Heart left ventricle (tissue), 13 donors: ENCODE results near the gene SLC44A1.

Experiments
- CTCF ChIP-seq, 12 donors: fragments of 200-600 bp; sonication (generic) in 4 of 12; IDR thresholded peaks; one replicate each; pipeline versions ENCODE4 v1.5.0 to v1.8.0; 2018 to 2022; ENCODE audit warnings: antibody characterized with exemption in 12 of 12, mild to moderate bottlenecking in 5 of 12
- POLR2A ChIP-seq, 2 donors: fragments of 450-650 bp; IDR thresholded peaks; one replicate each; pipeline ENCODE4 v1.6.1; 2017; ENCODE audit warnings: antibody characterized with exemption in 2 of 2, mild to moderate bottlenecking in 2 of 2, moderate library complexity in 2 of 2
- donor health status: ischemic (EF 13 %, LVEDD 7.1; RV severe dilation, severe dysfunction).
- donor health status: DM: no; HTN: yes; CAD: no.
- donor health status: DM: no; HTN: no; CAD: no.
- donor health status: ischemic (EF 25% LVEDD 6.9; RV normal size, moderate dysfunction).
- donor health status: ischemic (EF 25% LVEDD 5.7; RV mildly dilated, moderate dysfunction).
- donor health status: ischemic (EF 35%, LVEDD 5.7; RV mildly dilated, moderate dysfunction).
- donor health status: nonischemic (EF 11% LVEDD 7.7; RV severe dilation, severe dysfunction).
- donor health status: DM: yes; HTN: yes; CAD: no.
- donor health status: PGD.
- donor health status: ischemic (EF 29% LVEDD 5.4; RV normal size, mild dysfunction).
- donor health status: nonischemic (EF 23%, LVEDD 6.1; RV moderate dilation, normal function).

DNA sequence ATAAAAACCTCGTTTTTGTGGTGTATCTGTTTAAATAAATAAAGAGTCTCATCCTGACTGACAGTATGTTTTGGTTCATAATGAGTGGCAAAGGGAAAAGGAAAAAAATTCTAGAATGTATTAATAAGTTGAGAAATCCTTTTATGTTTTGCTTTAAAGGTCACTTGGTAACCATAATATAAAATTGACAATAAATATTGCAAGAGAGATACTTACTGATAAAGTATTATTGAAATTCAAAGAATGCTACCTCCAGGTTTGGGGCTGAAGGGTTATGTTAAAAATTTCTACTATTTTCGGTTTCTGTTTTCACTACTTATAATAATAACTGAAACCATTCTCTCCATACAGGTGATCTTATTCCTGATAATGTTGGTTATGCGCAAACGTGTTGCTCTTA, 118.0 kb downstream of the SLC44A1 start:
- TF ChIP-seq CTCF (IDR thresholded peaks at IDR 0.05) (no peak), POLR2A (IDR thresholded peaks at IDR 0.05) (no peak)
